Stimulated activated CD8-positive, alpha-beta memory T cell treated with anti-CD3 and anti-CD28 coated beads, Interleukin-15, amount 100 ng/mL, for 24 hours (primary cell): ENCODE results near the gene YY1.
"Not testable (repeated sequence)": the region's sequence is repeated elsewhere in the genome, so short reads cannot be mapped to it uniquely, and the experiment has no call there.

ENCODE experiments used
- DNase-seq: peaks from one replicate; pipeline ENCODE4 v3.0.0-alpha.2; 2020; ENCODE audit warnings: low read depth

The YY1 gene

GRCh38 chr14:100213956-100214769 is 24.8 kb upstream of the YY1 start:
- peak; percentile 87 for DNase-seq

GRCh38 chr14:100214770-100215083 is 24.2 kb upstream of the YY1 start:
- no peak for DNase-seq

- DNase-seq, result no peak
Measured at GRCh38 chr14:100215330-100215885, 23.5 kb upstream of the YY1 start.

- DNase-seq, result no peak
Measured at GRCh38 chr14:100219126-100219785, 19.7 kb upstream of the YY1 start.

- peak; percentile 26 for DNase-seq
Measured at GRCh38 chr14:100221533-100222223, 17.3 kb upstream of the YY1 start.

GRCh38 chr14:100222224-100223093 is 16.5 kb upstream of the YY1 start:
- no peak for DNase-seq

- DNase-seq, result no peak
Measured at GRCh38 chr14:100223332-100224201, 15.4 kb upstream of the YY1 start.

- no peak for DNase-seq
Measured at GRCh38 chr14:100224229-100224866, 14.6 kb upstream of the YY1 start.

GRCh38 chr14:100225169-100225568 is 13.8 kb upstream of the YY1 start:
- DNase-seq, result no peak

GRCh38 chr14:100230361-100230760 is 8.6 kb upstream of the YY1 start:
- no peak for DNase-seq

GRCh38 chr14:100234511-100234910 is 4.4 kb upstream of the YY1 start:
- no peak for DNase-seq

GRCh38 chr14:100236271-100236818 is 2.6 kb upstream of the YY1 start:
- DNase-seq, result not testable (repeated sequence)

- DNase-seq, result no peak
Measured at GRCh38 chr14:100236881-100237280, 2.1 kb upstream of the YY1 start.

GRCh38 chr14:100237735-100238418 is 1.1 kb upstream of the YY1 start:
- no peak for DNase-seq

- DNase-seq, result no peak
Measured at GRCh38 chr14:100239211-100239839, 381 bp downstream of the YY1 start.

- peak; percentile 75 for DNase-seq
Measured at GRCh38 chr14:100239840-100240667, 1.1 kb downstream of the YY1 start.

GRCh38 chr14:100240668-100241032 is 1.7 kb downstream of the YY1 start:
- no peak for DNase-seq

- DNase-seq, result no peak
Measured at GRCh38 chr14:100241279-100241678, 2.3 kb downstream of the YY1 start.
